Skeletal muscle satellite cell (primary cell): ENCODE results near the gene RRAGC.
"Not testable (repeated sequence)": the region's sequence is repeated elsewhere in the genome, so short reads cannot be mapped to it uniquely, and the experiment has no call there.

Experiments used
- H3K27me3 ChIP-seq: 2 replicates; pipeline ENCODE4 v1.7.0; 2013; ENCODE audit warnings: low read length; ENCODE audit not compliant: control insufficient read depth, insufficient read depth
- H3K36me3 ChIP-seq: 2 replicates; pipeline ENCODE4 v1.7.0; 2013; ENCODE audit warnings: mild to moderate bottlenecking, control low read depth, low read length; ENCODE audit not compliant: insufficient read depth
- H3K4me1 ChIP-seq: 2 replicates; pipeline ENCODE4 v1.7.0; 2013; ENCODE audit warnings: low read length; ENCODE audit not compliant: control insufficient read depth, insufficient read depth
- H3K4me2 ChIP-seq: 2 replicates; pipeline ENCODE4 v1.7.0; 2013; ENCODE audit warnings: mild to moderate bottlenecking, low read length
- H3K4me3 ChIP-seq: 2 replicates; pipeline ENCODE4 v1.7.0; 2013; ENCODE audit warnings: low read length
- H3K9ac ChIP-seq: 2 replicates; pipeline ENCODE4 v1.7.0; 2013; ENCODE audit warnings: mild to moderate bottlenecking, low read depth, low read length, moderate library complexity
- H3K9me3 ChIP-seq: replicated peaks from 2 replicates; pipeline ENCODE4 v1.7.0; 2013; ENCODE audit warnings: mild to moderate bottlenecking, control low read depth, low read length

The RRAGC gene

DNA sequence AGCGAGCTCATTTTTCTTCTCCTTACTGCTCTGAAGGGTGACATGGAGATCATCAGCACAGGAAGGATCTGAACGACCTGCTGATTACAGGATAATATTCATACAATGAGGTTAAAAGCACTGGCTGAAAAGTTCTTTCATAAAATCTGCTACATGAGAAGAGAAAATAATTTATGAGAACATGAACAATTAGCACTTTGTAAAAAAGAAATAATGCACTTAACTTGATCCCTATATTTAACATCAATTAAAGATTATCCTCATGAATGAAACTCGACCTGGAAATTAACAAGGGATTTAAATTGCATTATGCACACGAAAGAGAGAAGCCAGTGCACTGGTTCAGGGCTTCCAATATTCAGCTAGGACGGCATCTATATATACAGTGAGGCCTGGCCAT lies 46.6 kb downstream of the RRAGC start:
- no peak overlapping the region for H3K4me2 ChIP-seq
- H3K4me3 ChIP-seq = no peak overlapping the region
- H3K27me3 ChIP-seq = peaks cover 90% of the 10 kb centered on the region
- H3K4me1 ChIP-seq = no peaks in the 10 kb centered on the region
- H3K9ac ChIP-seq = no peak overlapping the region
- no peaks in the 10 kb centered on the region for H3K9me3 ChIP-seq
- H3K36me3 ChIP-seq = no peaks in the 10 kb centered on the region

DNA sequence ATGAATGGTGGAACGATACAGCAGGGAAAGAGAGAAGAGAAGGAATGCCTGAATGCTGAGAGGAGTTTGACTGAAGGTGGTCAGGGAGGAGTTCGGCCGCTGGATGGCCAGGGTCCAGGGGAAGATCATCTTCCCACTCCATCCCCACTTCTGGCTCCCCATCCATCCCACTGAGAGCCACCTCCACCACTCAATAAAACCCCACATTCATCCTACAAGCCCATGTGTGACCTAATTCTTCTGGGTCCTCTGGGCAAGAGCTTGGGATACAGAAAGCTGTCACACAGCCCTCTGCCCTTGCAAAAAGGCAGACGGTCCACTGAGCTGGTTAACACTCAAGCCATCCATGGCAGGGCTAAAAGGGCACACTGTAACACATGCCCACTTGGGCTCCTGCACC lies 48.1 kb downstream of the RRAGC start:
- not testable (repeated sequence) for H3K4me1 ChIP-seq, H3K9me3 ChIP-seq, H3K9ac ChIP-seq, H3K4me3 ChIP-seq, H3K4me2 ChIP-seq, H3K36me3 ChIP-seq
- peaks cover 85% of the 10 kb centered on the region for H3K27me3 ChIP-seq

DNA sequence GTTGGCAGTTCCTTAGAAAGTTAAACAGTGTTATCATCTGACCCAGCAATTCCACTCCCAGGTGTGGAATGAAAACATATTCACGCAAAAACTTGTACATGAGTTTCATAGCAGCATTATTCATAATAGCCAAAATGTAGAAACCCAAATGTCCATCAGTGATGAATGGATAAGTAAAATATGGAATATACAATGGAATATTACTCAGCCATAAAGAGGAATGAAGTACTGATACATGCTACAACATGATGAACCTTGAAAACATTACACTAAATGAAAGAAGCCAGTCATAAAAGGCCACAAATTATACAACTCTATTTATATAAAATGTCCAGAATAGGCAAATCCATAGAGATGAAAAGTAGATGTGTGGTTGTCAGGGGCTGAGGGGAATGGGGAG lies 53.5 kb downstream of the RRAGC start:
- H3K9ac ChIP-seq = no peak overlapping the region
- H3K4me3 ChIP-seq = no peak overlapping the region
- H3K4me1 ChIP-seq = no peaks in the 10 kb centered on the region
- no peak overlapping the region for H3K4me2 ChIP-seq
- H3K9me3 ChIP-seq = no peaks in the 10 kb centered on the region
- peaks cover 80% of the 10 kb centered on the region for H3K27me3 ChIP-seq
- no peaks in the 10 kb centered on the region for H3K36me3 ChIP-seq

DNA sequence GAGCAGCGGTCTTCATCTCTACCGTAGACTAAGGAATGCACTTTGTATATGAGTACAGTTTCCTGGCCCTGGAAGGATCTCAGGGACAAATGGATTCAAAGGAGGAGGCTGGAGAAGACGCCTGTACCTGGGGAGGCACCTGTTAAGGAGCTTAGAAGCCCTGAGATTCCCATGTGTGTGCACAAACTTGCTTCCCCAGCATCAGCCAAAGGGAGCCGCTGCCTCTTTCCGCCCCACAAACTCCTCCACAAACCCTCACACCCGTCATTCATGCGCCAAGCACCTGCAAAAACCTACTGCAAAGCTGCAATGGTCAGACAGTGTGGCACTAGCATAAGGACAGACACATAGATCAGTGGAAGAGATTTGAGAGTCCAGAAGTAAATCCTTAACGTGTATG lies 54.5 kb downstream of the RRAGC start:
- H3K27me3 ChIP-seq = peaks cover 75% of the 10 kb centered on the region

DNA sequence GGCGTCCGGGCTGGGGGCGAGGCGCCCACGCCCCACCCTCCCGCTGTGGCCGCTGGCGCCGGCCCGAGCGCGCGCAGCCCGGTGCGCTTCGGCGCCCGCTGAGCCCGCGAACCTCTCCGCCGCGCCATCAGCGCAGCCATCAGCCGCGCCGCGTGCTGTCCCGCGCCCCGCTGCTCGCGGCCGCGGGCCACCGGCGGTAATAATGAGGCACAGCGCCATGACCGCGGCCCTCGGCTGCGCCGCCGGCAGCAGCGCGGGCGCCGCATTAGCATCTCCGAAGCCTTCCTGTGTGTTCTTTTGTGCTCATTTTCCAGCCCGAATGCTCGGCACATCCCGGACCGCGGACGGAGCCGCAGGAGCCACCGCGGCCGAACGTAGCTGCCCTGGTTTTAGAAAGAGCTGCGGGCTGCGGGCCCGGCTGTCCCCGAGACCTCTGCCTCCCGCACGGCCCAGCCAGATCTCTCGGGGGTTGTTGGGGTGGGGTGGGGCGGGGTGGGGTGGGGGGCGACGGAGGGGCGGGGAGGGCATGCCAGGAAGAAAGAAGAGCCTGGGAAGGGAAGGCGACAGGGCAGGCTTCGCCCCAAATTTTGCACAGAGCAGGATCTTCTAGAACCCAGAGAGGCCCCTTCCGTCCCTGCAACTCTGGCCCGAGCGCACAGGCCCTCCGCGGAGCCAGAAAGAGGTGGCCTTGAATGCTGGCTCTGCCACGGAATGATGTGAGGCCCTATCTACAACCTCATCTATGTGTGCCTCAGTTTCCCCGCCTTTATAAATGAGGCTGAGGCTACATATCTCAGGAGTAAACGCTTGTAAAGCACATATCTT lies 55.3 kb downstream of the RRAGC start:
- peak overlapping the region; percentile 60 for H3K4me3 ChIP-seq
- H3K4me1 ChIP-seq = no peaks in the 10 kb centered on the region
- H3K9ac ChIP-seq = no peak overlapping the region
- no peaks in the 10 kb centered on the region for H3K36me3 ChIP-seq
- peak overlapping the region; percentile 86 for H3K4me2 ChIP-seq
- H3K27me3 ChIP-seq = peaks cover 77% of the 10 kb centered on the region
- H3K9me3 ChIP-seq = no peaks in the 10 kb centered on the region

More for the DNA sequence above, 54.5 kb downstream of the RRAGC start:
- Histone ChIP-seq H3K9me3 (no peaks in the 10 kb centered on the region), H3K4me1 (no peaks in the 10 kb centered on the region), H3K4me3 (no peak overlapping the region), H3K4me2 (no peak overlapping the region), H3K36me3 (no peaks in the 10 kb centered on the region), H3K9ac (no peak overlapping the region)

- no peaks in the 10 kb centered on the region for H3K9me3 ChIP-seq
- H3K4me3 ChIP-seq = peak overlapping the region; percentile 60
- H3K4me1 ChIP-seq = no peaks in the 10 kb centered on the region
- peak overlapping the region; percentile 86 for H3K4me2 ChIP-seq
- no peak overlapping the region for H3K9ac ChIP-seq
- H3K36me3 ChIP-seq = no peaks in the 10 kb centered on the region
- peaks cover 76% of the 10 kb centered on the region for H3K27me3 ChIP-seq
Observed at GRCh38 chr1:38803647-38804046, 55.9 kb downstream of the RRAGC start.

DNA sequence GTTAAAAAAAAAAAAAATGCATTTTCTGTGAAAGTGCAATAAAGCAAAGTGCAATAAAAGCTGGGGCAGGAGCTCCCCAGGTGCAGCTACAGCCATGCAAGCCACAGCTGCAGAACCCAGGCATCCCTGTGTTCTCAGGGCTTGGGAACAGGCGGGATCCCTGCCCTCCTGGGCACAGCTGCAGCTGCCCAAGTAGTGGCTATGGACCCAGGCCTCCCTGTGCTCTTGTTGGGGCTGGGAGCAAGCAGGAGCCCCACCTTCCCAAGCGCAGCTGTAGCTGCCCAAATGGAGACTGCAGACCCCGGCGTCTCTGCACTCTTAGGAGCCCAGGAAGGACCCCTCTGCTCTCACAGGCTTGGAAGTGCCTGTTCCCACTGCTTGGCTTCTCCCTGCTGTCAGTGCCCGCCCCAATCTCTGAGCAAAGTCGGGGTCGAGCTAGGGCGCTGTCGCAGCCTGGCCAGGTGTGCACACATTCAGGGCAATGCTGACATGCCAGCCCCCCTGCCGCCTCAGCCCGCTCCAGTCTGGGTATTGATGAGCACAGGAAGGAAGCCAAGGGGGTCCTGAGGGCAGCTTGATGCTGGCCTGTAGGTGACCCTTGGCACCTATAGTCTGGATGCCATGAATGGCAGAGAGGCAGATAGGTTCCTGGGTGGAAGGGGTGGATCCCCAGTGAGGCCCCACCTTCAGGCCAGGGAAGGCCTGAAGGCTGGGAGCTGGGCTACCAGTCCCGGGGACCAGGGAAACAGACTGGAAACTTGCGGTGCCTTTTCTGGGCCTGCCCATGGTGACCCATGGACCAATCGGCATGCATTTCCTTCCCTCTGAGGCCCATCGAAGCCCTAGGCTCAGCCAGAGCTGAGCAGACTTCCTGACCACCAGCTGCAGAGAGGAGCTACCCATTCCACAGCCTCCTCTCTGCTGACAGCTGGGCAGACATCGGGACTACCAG lies 58.6 kb downstream of the RRAGC start:
- Histone ChIP-seq H3K4me3 (no peak overlapping the region), H3K9me3 (no peaks in the 10 kb centered on the region), H3K36me3 (no peaks in the 10 kb centered on the region), H3K4me2 (no peak overlapping the region), H3K27me3 (peaks cover 56% of the 10 kb centered on the region), H3K4me1 (no peaks in the 10 kb centered on the region), H3K9ac (no peak overlapping the region)

DNA sequence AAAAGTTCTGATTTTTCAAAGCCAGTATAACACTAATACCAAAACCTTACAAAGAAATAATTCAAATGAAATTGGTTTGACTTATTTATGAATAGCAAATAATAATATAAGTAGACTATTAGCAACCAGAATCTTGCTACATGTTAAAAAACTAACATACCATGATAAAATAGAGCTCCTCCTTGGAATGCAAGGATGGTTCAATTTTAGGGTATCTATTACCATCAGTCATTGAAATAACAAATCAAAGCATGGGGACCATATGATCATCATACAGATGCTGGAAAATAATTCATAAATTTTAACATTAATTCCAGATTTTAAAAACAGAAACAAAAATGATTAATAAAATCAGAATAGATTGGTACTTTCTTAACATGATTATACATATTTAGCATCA lies 66.3 kb downstream of the RRAGC start:
- Histone ChIP-seq H3K4me3 (no peak overlapping the region), H3K9me3 (no peaks in the 10 kb centered on the region), H3K27me3 (peaks cover 25% of the 10 kb centered on the region), H3K36me3 (no peaks in the 10 kb centered on the region), H3K4me2 (no peak overlapping the region), H3K9ac (no peak overlapping the region), H3K4me1 (no peaks in the 10 kb centered on the region)

DNA sequence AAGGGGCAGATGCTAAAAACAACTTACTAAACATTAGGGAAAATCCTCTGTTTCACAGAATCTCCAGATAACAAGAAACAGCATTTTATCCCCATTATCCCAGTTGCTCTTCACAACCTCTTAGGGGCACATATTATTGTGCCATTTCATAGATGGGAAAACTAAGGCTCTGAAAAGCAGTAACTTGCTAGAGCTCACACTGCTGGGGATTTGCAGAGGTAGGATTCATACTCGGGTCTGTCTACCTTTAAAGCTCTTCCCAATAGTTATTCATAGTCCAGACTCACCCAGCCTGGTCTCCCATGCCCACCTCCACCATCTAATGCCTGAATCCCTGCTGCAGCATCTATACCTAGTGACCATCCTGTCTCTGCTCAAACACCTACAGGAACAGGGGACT lies 67.7 kb downstream of the RRAGC start:
- no peaks in the 10 kb centered on the region for H3K36me3 ChIP-seq
- no peak overlapping the region for H3K4me3 ChIP-seq
- no peaks in the 10 kb centered on the region for H3K4me1 ChIP-seq
- no peak overlapping the region for H3K4me2 ChIP-seq
- H3K9ac ChIP-seq = no peak overlapping the region
- H3K27me3 ChIP-seq = peaks cover 33% of the 10 kb centered on the region
- H3K9me3 ChIP-seq = no peaks in the 10 kb centered on the region

DNA sequence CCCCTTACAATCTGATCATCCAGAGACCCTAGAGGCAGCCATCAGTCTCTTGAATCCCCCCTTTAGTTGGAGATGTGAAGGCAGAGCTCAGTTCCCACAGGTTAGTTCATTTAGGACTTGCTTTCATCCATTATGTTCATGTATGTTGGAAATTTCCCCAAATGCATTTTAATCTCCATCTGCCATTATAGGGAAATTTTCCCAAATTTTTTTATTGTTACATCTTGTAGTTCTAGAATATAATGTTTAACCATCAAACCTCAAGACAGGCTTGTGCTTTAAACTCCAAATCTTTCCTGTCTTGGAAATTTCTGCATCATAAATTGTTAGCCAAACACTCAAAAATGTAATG lies 68.4 kb downstream of the RRAGC start:
- H3K4me2 ChIP-seq = no peak overlapping the region
- H3K36me3 ChIP-seq = no peaks in the 10 kb centered on the region
- peaks cover 36% of the 10 kb centered on the region for H3K27me3 ChIP-seq
- H3K9me3 ChIP-seq = no peaks in the 10 kb centered on the region
- no peak overlapping the region for H3K4me3 ChIP-seq
- no peak overlapping the region for H3K9ac ChIP-seq
- H3K4me1 ChIP-seq = no peaks in the 10 kb centered on the region

- no peak overlapping the region for H3K4me2 ChIP-seq
- H3K27me3 ChIP-seq = peaks cover 42% of the 10 kb centered on the region
- no peaks in the 10 kb centered on the region for H3K36me3 ChIP-seq
- no peaks in the 10 kb centered on the region for H3K4me1 ChIP-seq
- no peak overlapping the region for H3K4me3 ChIP-seq
- H3K9ac ChIP-seq = no peak overlapping the region
- H3K9me3 ChIP-seq = no peaks in the 10 kb centered on the region
Observed at GRCh38 chr1:38790422-38791163, 69.0 kb downstream of the RRAGC start.
